Measurements from ENCODE around the gene ATP4B.
"Not testable (repeated sequence)": the region's sequence is repeated elsewhere in the genome, so short reads cannot be mapped to it uniquely, and the experiment has no call there.

The ATP4B gene

DNA sequence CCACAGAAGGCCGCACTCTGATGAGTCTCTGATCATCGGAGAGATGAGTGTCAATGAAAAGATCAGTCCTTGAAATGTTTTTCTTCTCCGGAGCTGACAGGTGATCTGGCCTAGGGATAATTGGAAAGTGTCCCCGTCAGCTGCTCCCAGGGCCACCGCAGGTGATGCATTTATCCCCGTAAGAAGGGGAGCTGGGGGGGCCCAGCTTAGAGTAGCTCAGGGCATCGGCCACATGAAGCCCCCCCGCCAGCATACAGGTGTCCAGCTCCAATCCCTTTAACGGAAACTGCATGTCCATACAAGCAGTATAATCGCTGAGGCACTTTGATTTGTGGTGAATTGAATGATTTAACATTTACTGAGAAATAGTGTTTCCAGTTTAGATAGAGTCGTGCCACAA lies 27.7 kb downstream of the ATP4B start:
- no peak for DNase-seq (ENCODE audit: low read depth)
- TF ChIP-seq, protein P1, sequence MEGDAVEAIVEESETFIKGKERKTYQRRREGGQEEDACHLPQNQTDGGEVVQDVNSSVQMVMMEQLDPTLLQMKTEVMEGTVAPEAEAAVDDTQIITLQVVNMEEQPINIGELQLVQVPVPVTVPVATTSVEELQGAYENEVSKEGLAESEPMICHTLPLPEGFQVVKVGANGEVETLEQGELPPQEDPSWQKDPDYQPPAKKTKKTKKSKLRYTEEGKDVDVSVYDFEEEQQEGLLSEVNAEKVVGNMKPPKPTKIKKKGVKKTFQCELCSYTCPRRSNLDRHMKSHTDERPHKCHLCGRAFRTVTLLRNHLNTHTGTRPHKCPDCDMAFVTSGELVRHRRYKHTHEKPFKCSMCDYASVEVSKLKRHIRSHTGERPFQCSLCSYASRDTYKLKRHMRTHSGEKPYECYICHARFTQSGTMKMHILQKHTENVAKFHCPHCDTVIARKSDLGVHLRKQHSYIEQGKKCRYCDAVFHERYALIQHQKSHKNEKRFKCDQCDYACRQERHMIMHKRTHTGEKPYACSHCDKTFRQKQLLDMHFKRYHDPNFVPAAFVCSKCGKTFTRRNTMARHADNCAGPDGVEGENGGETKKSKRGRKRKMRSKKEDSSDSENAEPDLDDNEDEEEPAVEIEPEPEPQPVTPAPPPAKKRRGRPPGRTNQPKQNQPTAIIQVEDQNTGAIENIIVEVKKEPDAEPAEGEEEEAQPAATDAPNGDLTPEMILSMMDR (conservative IDR thresholded peaks at IDR 0.05; ENCODE audit: low read depth, low read length), result no peak
- no peak overlapping the region for H3K4me3 ChIP-seq (ENCODE audit: low read length)

DNA sequence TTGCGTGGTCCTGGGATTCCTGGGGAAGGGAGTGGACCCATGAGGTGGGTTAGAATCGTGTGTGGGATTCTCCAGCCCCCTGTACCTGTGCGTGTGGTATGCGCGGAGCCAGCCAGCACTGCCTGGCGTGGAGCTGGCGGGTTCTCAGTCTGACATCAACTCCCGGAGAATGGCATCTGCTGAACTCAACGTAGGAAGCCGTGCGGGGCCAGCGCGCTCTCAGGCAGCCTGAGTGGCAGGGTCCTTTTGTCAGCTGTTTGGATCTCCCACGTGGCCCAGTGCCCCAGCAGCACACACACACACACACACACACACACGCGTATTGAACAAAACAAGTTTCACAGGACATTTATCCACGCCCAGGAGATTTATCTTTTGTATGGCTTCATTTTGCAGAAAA lies 28.1 kb downstream of the ATP4B start:
- no peak overlapping the region for H3K4me3 ChIP-seq (ENCODE audit: low read length)
- no peak for DNase-seq (ENCODE audit: low read depth)
- TF ChIP-seq, protein P1 (conservative IDR thresholded peaks at IDR 0.05; ENCODE audit: low read depth, low read length), result no peak

DNA sequence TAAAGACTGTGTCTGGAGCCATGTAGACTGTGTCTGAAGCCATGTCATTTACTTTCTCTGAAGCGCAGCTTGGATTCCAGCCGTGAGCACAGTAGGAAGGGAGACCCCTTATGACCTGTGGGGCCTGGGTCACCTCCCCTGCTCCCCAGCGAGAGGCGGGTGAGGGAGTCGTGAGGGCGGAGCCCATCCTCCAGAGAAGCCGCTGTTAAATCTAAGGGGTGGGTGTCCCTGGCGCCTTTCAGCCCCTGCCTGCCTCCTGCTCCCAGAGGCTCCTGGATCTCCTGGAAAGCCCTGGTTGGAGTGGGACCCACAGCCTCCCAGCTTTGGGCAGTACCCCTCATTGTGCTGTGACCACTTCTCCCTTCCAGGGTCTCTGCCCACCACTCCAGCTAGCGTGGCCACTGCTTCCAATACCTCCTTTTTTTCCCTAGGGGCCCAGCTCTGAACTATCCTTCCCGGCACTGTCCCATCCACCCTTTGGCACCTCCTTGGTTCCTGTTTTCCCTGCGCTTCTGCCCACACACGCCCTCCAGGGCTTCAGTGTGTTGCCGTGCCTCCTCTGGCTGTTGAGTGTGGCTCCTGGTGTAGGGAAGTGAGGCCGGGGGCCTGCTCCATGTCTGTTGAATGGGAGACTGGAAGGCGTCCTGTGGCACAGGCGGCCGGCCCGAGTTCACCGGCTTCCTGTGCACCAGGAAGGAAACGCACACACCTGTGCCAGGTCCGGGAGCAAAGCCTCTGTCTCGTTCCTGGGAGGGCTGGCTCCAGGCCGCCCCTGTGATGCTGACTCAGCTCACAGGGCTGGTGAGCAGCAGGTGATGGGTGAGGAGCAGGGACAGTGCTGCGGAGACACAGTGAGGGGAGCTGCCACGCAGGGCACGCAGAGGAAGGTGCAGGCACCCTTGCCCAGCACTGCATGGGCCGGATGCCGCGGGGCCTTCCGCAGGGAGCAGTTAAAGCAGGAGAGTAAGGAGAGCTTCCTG lies 29.4 kb downstream of the ATP4B start:
- H3K4me3 ChIP-seq (ENCODE audit: low read length), result no peak overlapping the region
- TF ChIP-seq, protein P1 (conservative IDR thresholded peaks at IDR 0.05; ENCODE audit: low read depth, low read length), result no peak
- no peak for DNase-seq (ENCODE audit: low read depth)

DNA sequence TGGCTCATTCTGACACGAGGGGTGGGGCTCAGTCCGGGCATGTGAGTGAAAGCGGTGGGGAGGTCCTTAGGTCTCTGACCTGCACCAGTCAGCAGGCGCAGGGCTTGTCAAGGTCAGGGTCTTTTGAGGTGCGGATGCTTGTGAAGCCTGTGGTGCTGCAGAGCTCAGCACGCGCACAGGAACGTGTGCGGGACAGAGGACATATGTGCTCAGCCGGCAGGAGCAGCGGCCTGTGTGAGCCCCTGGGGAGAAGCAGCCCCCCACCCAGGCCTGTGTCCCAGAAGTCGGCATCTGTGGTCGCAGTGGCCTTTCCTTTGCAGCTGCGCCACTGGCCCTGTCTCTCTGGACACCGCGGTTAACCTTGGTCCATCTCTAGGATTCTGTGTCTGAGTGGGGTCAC lies 30.9 kb downstream of the ATP4B start:
- no peak for DNase-seq (ENCODE audit: low read depth)
- H3K4me3 ChIP-seq (ENCODE audit: low read length), result no peak overlapping the region
- TF ChIP-seq, protein P1 (conservative IDR thresholded peaks at IDR 0.05; ENCODE audit: low read depth, low read length), result no peak

DNA sequence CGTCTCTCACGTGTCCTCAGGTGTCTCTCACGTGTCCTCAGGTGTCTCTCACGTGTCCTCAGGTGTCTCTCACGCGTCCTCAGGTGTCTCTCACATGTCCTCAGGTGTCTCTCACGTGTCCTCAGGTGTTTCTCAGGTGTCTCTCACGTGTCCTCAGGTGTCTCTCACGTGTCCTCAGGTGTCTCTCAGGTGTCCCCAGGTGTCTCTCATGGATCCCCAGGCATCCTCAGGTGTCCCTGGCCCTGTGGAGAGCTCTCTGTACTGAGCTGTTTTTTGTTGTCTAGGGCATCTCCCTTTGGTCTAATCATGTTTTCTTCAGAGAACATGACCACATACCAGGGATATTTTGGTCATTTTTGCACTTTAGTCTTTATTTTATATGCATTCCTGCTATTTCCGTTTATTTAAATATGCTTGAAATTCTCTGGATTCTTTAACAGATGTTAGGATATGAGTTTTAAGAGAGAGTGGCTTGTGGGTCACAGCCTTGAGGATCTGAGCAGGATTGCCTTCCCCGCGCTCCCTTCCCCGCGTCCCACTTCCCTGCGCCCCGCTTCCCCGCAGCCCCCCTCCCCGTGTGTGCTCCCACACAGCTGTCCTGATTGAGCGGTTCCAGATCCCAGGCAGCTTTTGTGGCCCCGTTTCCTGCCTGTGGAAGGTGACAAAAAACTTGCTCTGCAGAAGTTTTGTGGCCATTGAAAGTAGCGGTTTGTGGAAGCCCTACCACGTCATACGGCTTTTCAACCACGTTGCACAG lies 31.9 kb downstream of the ATP4B start:
- DNase-seq (ENCODE audit: low read depth), result peak; percentile 24
- H3K4me3 ChIP-seq (ENCODE audit: low read length), result no peak overlapping the region
- TF ChIP-seq, protein P1 (conservative IDR thresholded peaks at IDR 0.05; ENCODE audit: low read depth, low read length), result no peak

DNA sequence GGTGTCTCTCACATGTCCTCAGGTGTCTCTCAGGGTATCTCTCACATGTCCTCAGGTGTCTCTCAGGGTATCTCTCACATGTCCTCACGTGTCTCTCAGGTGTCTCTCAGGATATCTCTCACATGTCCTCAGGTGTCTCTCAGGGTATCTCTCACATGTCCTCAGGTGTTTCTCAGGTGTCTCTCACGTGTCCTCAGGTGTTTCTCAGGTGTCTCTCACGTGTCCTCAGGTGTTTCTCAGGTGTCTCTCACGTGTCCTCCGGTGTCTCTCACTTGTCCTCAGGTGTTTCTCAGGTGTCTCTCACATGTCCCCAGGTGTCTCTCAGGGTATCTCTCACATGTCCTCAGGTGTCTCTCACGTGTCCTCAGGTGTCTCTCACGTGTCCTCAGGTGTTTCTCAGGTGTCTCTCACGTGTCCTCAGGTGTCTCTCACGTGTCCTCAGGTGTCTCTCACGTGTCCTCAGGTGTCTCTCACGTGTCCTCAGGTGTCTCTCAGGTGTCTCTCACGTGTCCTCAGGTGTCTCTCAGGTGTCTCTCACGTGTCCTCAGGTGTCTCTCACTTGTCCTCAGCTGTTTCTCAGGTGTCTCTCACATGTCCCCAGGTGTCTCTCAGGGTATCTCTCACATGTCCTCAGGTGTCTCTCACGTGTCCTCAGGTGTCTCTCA lies 33.2 kb downstream of the ATP4B start:
- not testable (repeated sequence) for DNase-seq (ENCODE audit: low read depth); H3K4me3 ChIP-seq (ENCODE audit: low read length)

DNA sequence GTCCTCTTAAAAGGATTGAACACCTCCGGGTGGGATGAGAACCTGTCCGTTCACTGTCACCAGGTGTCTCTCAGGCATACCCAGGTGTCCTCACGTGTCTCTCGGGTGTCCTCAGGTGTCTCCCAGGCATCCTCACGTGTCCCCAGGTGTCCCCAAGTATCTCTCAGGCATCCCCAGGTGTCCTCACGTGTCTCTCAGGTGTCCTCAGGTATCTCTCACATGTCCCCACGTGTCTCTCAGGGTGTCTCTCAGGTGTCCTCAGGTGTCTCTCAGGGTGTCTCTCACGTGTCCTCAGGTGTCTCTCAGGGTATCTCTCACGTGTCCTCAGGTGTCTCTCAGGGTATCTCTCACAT lies 33.8 kb downstream of the ATP4B start:
- TF ChIP-seq, protein P1 (conservative IDR thresholded peaks at IDR 0.05; ENCODE audit: low read depth, low read length), result no peak
- H3K4me3 ChIP-seq (ENCODE audit: low read length), result no peak overlapping the region
- no peak for DNase-seq (ENCODE audit: low read depth)
